HG03378 (cell line): ENCODE results near the gene GOLGA5.

Source experiments
- ATAC-seq: cut with Tn5 transposase; IDR thresholded peaks from one replicate; pipeline ENCODE4 v1.9.1; 2021; ENCODE audit warnings: mild to moderate bottlenecking, moderate library complexity; ENCODE audit not compliant: unreplicated experiment

GOLGA5 gene

GRCh38 chr14:92874962-92875661, 81.0 kb downstream of the GOLGA5 start:
- ATAC-seq: no peak

DNA sequence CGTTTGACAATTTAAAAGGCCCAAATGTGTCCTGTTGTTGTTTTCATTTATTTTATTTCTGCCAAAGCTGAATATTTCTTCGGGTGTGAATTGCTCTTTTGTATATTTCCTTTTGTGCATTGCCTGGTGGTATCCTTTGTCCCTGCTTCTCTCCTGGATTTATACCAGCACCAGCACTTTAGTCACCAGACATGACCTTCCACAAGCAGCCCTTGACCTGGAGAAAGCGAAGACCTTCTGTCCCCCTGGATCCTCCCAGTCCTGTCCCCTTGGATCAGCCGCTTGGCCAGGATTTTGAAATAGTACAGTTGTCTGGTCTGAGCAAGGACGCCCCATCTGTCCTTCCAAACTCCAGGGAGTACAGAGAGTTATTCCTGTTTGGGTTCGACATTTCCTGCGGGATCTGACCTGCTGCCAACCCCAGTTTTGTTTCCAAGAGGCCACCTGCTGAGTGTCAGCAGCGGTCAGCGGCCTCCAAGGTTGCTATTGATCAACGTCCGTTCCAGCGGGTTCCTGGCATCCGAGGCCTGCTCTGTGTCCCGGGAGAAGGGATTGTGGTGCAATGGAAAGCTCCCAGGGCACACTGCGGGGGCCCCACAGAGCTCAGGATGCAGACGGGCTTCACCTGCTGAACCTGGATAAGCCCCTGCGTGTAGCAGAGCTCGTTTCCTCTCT, 83.8 kb downstream of the GOLGA5 start:
- ATAC-seq: no peak

DNA sequence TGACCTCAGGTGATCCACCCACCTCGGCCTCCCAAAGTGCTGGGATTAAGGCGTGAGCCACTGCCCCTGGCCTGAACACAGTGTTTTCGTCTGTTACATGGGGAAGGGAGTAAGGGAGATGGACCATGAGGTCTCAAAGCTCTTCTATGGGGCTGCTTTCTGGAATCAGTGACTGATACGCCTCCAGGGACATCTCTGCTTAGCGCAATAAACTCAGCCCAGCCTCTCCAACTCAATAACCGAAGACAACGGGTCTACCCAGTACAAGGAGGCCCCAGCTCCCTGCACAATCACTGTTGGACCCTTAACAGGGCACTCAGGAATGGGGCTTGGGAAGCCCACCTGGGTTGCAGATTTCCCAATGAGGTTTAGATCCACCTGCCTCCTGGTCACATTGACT, 86.2 kb downstream of the GOLGA5 start:
- ATAC-seq: no peak

DNA sequence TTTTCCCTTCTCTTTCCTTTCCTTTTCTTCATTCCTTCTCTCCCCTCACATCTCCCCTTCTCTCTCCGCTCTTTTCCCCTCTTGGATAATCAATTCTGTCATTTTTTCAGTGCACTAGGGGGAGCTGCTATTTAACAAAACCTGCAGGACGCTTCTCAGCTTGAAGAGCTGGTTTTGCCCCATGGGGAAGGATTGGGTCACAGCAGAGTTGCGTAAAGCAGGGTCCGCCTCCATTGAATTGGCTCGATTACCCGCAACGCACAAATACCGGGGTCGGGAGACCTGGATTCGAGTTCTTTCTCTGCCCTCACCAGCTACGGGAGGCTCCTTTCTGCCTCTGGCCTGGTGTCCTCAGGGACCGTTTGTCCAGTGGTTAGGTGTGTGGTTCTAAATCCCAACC, 86.7 kb downstream of the GOLGA5 start:
- no peak for ATAC-seq

DNA sequence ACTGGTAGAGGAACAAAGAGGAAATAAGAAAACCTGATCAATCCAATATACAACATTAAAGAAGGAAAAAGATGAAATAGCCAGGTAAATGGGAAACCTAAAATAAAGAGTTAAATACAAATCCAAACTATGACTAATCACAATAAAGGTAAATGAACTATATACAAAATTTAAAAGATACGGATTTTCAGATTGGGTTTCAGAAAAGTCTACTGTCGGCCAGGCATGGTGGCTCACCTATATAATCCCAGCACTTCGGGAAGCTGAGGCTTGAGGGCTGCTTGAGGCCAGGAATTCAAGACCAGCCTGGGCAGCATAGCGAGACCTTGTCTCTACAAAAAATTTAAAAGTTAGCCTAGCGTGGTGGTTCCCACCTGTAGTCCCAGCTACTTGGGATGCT, 89.0 kb downstream of the GOLGA5 start:
- no peak for ATAC-seq

GRCh38 chr14:92884410-92884809, 90.3 kb downstream of the GOLGA5 start:
- no peak for ATAC-seq

DNA sequence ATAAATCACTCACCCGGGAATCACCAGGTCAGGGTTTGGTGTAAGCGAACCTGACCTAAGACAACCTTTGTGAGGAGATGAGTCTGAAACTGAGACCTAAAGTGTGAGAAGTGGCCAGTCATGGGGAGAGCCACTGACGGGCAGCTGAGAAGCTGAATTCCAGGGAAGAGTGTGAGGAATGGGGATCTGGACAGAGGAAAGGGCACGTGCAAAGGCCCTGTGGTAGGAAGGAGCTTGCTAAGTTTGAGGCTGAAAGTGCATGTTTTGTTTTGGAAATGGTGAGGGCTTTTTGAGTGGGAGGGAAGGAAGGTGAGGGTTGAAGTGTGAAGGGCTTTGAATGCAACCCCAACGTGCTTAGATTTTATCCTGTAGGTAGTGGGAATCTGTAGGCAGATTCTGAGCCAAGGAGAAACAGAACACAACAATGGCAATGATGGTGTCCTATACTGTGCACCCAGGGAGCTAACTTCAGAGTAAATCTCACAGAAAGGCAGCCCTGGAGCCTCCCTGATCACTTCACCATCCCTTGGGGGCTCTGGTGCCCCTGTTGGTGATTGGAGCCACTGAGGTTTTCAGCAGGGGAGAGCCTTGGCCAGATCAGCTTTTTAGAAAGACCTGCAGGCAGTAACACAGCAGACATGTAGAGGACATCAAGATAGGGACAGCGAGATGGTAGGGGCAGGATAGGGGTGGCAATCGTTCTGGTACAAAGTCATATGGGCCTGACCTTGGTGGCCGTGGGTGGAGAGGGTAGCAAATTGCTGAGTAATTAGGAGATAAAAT, 91.4 kb downstream of the GOLGA5 start:
- no peak for ATAC-seq

- no peak for ATAC-seq
These were observed 92.2 kb downstream of the GOLGA5 start for GRCh38 chr14:92886337-92886736.

GRCh38 chr14:92887157-92887556, 93.1 kb downstream of the GOLGA5 start:
- ATAC-seq: no peak

DNA sequence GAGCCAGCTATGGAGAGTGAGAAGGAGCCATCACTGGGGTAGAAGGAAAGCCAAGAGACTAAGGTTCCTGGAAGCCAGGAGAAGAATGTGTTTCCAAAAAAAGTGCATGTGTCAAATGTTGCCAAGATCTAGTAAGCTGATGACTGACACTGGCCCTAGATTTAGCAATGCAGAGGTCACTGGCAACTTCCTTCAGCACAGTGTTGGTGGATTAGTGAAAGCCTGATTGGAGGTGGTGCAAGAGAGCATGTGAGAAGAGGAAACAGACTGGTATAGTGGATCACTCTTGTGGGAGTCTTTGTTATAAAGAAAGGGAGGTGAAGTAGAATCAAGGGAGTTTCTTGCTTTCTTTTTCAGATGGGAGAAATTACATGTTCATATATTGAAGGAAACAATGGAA, 94.8 kb downstream of the GOLGA5 start:
- ATAC-seq: no peak
